Hematopoietic multipotent progenitor cell treated with erythropoietin and hydrocortisone succinate and interleukin-3 and kit ligand, for 17 days (in vitro differentiated cells): ENCODE results near the gene MYO1E.
"Not testable (repeated sequence)": the region's sequence is repeated elsewhere in the genome, so short reads cannot be mapped to it uniquely, and the experiment has no call there.

ENCODE experiments used
- DNase-seq: peaks from one replicate; pipeline ENCODE4 v3.0.0-alpha.2; 2015; ENCODE audit warnings: low spot score

Gene MYO1E

GRCh38 chr15:59292442-59293151 is 80.1 kb downstream of the MYO1E start:
- no peak for DNase-seq

- no peak for DNase-seq
Measured at GRCh38 chr15:59291213-59291549, 81.5 kb downstream of the MYO1E start.

GRCh38 chr15:59290295-59291212 is 82.1 kb downstream of the MYO1E start:
- no peak for DNase-seq

- DNase-seq, result no peak
Measured at GRCh38 chr15:59289574-59289973, 83.1 kb downstream of the MYO1E start.

GRCh38 chr15:59283717-59284391 is 88.8 kb downstream of the MYO1E start:
- no peak for DNase-seq

- no peak for DNase-seq
Measured at GRCh38 chr15:59282515-59283337, 89.9 kb downstream of the MYO1E start.

- DNase-seq, result no peak
Measured at GRCh38 chr15:59281699-59282098, 91.0 kb downstream of the MYO1E start.

GRCh38 chr15:59280855-59281254 is 91.8 kb downstream of the MYO1E start:
- DNase-seq, result no peak

- DNase-seq, result not testable (repeated sequence)
Measured at GRCh38 chr15:59280292-59280691, 92.4 kb downstream of the MYO1E start.

GRCh38 chr15:59279023-59279422 is 93.6 kb downstream of the MYO1E start:
- no peak for DNase-seq

GRCh38 chr15:59278120-59278519 is 94.6 kb downstream of the MYO1E start:
- DNase-seq, result no peak

- no peak for DNase-seq
Measured at GRCh38 chr15:59276225-59277178, 96.2 kb downstream of the MYO1E start.

- no peak for DNase-seq
Measured at GRCh38 chr15:59274126-59274970, 98.3 kb downstream of the MYO1E start.

GRCh38 chr15:59273234-59273633 is 99.4 kb downstream of the MYO1E start:
- DNase-seq, result no peak

GRCh38 chr15:59271595-59272201 is 101.0 kb downstream of the MYO1E start:
- DNase-seq, result no peak

- no peak for DNase-seq
Measured at GRCh38 chr15:59268852-59269407, 103.7 kb downstream of the MYO1E start.

- DNase-seq, result no peak
Measured at GRCh38 chr15:59268168-59268851, 104.4 kb downstream of the MYO1E start.

GRCh38 chr15:59266028-59266427 is 106.6 kb downstream of the MYO1E start:
- no peak for DNase-seq
